Skeletal muscle satellite cell (primary cell): ENCODE measurements around the gene NFKBIE.
"Not testable (repeated sequence)": the region's sequence is repeated elsewhere in the genome, so short reads cannot be mapped to it uniquely, and the experiment has no call there.

Source experiments
- H3K27me3 ChIP-seq: 2 replicates; pipeline ENCODE4 v1.7.0; 2013; ENCODE audit warnings: low read length; ENCODE audit not compliant: control insufficient read depth, insufficient read depth
- H3K36me3 ChIP-seq: 2 replicates; pipeline ENCODE4 v1.7.0; 2013; ENCODE audit warnings: mild to moderate bottlenecking, control low read depth, low read length; ENCODE audit not compliant: insufficient read depth
- H3K4me1 ChIP-seq: 2 replicates; pipeline ENCODE4 v1.7.0; 2013; ENCODE audit warnings: low read length; ENCODE audit not compliant: control insufficient read depth, insufficient read depth
- H3K4me2 ChIP-seq: 2 replicates; pipeline ENCODE4 v1.7.0; 2013; ENCODE audit warnings: mild to moderate bottlenecking, low read length
- H3K4me3 ChIP-seq: 2 replicates; pipeline ENCODE4 v1.7.0; 2013; ENCODE audit warnings: low read length
- H3K9ac ChIP-seq: 2 replicates; pipeline ENCODE4 v1.7.0; 2013; ENCODE audit warnings: mild to moderate bottlenecking, low read depth, low read length, moderate library complexity
- H3K9me3 ChIP-seq: replicated peaks from 2 replicates; pipeline ENCODE4 v1.7.0; 2013; ENCODE audit warnings: mild to moderate bottlenecking, control low read depth, low read length

The NFKBIE gene

DNA sequence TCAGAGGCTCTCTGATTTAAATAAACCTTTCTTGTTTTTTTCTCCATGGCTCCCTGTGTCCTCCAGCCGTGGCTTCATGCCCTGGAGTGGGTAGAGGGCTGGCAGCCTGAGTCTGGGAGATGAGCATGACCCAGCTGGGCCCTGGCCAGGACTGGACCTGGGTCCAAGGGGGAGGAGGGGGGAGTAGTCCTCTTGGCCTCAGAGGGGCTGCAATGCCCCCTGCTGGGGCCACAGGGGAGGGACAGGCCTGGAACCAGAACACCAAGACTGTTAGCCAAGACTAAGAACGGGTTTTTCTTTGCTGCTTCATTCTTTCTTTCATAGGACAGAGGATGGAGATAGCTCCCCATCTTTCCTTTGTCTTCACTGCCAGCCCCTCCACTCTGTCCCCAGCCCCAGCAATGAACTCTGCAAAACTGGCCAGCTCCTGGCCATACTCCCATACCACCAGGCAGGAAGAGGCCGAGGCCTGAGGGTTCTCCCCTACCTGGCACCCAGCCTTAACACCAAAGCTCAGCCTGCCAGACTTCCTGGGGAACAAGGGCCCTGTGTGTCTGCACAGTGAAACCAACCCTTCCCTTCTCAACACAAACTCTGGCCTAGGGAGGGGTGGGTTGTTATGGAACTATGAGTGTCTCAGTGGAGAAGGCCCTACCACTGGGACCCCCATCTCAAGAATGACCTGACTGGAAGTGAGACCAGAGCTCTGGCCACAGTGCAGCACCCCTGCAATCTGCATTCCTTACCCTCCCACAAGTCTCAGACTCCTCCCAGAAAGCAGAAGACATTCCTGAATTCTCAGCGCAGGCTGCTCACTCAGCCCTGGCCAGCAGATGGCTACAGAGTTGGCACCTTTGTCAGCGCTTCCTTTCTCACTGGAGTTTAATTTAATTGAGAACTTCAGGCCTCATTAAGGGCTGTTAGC, 31.0 kb downstream of the NFKBIE start:
- peaks cover 44% of the 10 kb centered on the region for H3K4me1 ChIP-seq
- H3K27me3 ChIP-seq = no peaks in the 10 kb centered on the region
- no peaks in the 10 kb centered on the region for H3K9me3 ChIP-seq
- peak overlapping the region; percentile 44 for H3K9ac ChIP-seq
- H3K36me3 ChIP-seq = peaks cover 9% of the 10 kb centered on the region
- H3K4me2 ChIP-seq = peak overlapping the region; percentile 25
- no peak overlapping the region for H3K4me3 ChIP-seq

DNA sequence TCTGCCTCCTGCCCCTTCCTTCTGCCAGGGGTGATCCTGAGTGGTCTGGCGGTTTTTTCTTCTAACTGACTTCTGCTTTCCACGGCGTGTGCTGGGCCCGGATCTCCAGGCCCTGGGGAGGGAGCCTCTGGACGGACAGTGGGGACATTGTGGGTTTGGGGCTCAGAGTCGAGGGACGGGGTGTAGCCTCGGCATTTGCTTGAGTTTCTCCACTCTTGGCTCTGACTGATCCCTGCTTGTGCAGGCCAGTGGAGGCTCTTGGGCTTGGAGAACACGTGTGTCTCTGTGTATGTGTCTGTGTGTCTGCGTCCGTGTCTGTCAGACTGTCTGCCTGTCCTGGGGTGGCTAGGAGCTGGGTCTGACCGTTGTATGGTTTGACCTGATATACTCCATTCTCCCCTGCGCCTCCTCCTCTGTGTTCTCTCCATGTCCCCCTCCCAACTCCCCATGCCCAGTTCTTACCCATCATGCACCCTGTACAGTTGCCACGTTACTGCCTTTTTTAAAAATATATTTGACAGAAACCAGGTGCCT, 31.7 kb downstream of the NFKBIE start:
- H3K4me3 ChIP-seq = no peak overlapping the region
- peaks cover 9% of the 10 kb centered on the region for H3K36me3 ChIP-seq
- no peaks in the 10 kb centered on the region for H3K9me3 ChIP-seq
- no peaks in the 10 kb centered on the region for H3K27me3 ChIP-seq
- H3K4me1 ChIP-seq = peaks cover 43% of the 10 kb centered on the region
- H3K4me2 ChIP-seq = no peak overlapping the region
- H3K9ac ChIP-seq = peak overlapping the region; percentile 44

DNA sequence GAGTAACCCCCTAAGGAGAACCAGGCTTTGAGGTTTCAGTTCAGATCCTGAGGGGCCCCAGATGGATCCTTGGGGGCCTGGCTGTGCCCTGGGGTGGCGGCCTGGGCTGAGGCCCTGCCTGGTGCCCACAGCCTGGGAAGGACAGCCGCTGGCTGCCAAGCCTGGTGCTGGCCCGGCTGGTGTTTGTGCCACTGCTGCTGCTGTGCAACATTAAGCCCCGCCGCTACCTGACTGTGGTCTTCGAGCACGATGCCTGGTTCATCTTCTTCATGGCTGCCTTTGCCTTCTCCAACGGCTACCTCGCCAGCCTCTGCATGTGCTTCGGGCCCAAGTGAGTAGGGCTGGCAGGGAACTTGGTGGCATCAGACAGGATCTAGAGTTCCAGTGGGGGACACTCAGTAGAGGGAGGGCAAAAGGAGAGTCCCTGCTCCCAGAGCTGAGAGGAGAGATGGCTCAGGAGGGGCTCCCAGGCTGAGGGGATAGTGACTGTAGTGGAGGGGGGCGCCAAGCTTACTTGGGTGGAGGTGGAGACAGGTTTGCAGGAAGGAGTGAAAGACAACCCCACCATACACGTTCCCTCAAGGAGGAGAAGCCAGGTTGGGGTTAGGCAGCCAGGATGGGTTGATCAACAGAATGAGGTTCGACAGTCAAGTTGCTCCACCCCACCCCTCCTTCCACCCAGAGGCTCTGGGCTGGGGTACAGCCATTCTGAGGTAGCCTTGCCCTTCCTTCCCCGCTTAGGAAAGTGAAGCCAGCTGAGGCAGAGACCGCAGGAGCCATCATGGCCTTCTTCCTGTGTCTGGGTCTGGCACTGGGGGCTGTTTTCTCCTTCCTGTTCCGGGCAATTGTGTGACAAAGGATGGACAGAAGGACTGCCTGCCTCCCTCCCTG, 32.4 kb downstream of the NFKBIE start:
- peaks cover 36% of the 10 kb centered on the region for H3K4me1 ChIP-seq
- no peak overlapping the region for H3K4me3 ChIP-seq
- H3K4me2 ChIP-seq = no peak overlapping the region
- no peaks in the 10 kb centered on the region for H3K9me3 ChIP-seq
- peaks cover 9% of the 10 kb centered on the region for H3K36me3 ChIP-seq
- peak overlapping the region; percentile 44 for H3K9ac ChIP-seq
- no peaks in the 10 kb centered on the region for H3K27me3 ChIP-seq

GRCh38 chr6:44231426-44231825, 33.9 kb downstream of the NFKBIE start:
- H3K36me3 ChIP-seq, H3K27me3 ChIP-seq, H3K9me3 ChIP-seq, H3K4me2 ChIP-seq, H3K9ac ChIP-seq, H3K4me3 ChIP-seq: not testable (repeated sequence)
- H3K4me1 ChIP-seq = peaks cover 39% of the 10 kb centered on the region

DNA sequence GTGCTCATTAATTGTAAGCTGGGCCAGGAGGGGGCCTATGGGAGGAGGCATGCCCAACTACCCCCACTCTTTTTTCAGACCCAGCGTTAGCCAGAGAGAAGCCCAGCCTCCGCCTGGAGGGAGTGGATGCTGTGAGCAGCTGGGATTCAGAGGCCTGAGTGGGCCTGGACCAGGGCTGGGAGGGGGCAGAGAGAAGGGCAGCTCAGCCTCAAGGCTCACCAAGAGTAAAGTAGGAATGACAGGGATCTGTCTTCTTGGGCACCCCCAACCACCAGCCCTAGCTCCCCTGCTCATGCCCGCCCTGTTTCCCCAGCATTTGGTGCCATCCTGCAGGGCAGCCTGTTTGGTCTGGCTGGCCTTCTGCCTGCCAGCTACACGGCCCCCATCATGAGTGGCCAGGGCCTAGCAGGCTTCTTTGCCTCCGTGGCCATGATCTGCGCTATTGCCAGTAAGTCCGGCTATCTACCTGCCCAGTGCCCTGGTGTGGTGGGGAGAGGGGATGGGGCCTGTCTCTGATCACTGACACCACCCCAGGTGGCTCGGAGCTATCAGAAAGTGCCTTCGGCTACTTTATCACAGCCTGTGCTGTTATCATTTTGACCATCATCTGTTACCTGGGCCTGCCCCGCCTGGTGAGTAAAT, 35.2 kb downstream of the NFKBIE start:
- Histone ChIP-seq H3K4me3 (no peak overlapping the region), H3K27me3 (no peaks in the 10 kb centered on the region), H3K9me3 (no peaks in the 10 kb centered on the region), H3K4me2 (no peak overlapping the region), H3K9ac (no peak overlapping the region), H3K36me3 (peaks cover 9% of the 10 kb centered on the region), H3K4me1 (peaks cover 47% of the 10 kb centered on the region)

GRCh38 chr6:44229376-44230033, 35.8 kb downstream of the NFKBIE start:
- H3K27me3 ChIP-seq = no peaks in the 10 kb centered on the region
- H3K9ac ChIP-seq = no peak overlapping the region
- peaks cover 9% of the 10 kb centered on the region for H3K36me3 ChIP-seq
- H3K9me3 ChIP-seq = no peaks in the 10 kb centered on the region
- H3K4me2 ChIP-seq = no peak overlapping the region
- H3K4me3 ChIP-seq = no peak overlapping the region
- peaks cover 47% of the 10 kb centered on the region for H3K4me1 ChIP-seq

DNA sequence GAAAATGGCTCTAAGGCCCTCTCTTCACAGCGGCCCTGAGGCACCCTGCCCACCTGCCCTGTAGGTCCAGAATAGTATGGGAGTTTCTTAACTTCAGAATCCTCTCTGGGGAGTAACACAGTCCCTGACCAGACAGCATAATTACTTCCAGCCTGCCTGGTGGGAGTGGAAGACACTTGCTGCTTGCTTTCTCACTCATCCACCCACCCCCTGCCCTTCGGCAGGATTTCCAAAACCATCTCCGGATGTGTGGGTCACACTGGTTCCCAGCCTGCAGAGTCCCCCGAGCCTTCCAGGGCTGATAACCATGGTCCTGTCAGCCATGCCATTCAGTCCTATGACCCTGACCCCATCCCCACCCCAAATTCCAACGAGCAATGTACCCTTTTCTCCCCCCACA, 36.5 kb downstream of the NFKBIE start:
- Histone ChIP-seq H3K4me3 (no peak overlapping the region), H3K9me3 (no peaks in the 10 kb centered on the region), H3K27me3 (no peaks in the 10 kb centered on the region), H3K9ac (no peak overlapping the region), H3K36me3 (peaks cover 9% of the 10 kb centered on the region), H3K4me2 (no peak overlapping the region), H3K4me1 (peaks cover 47% of the 10 kb centered on the region)

DNA sequence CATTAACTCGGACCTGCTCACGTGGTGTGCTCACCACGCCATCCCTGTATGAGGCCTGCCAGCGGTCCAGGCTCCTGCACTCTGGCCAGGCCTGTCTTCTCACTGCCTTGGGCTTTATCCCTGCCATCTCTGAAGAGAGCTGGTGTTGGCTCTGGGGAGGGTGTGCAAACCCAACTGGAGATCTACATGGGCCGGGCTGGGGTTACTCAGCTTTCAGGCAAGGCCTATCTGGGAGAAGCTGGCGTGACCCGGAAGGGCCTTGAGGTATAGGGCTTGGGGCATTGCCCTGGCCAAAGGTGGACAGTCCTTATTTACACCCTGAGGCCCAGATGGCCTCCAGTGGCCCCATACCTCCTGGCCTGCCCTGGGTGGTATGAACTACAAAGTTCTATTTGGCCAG, 36.9 kb downstream of the NFKBIE start:
- Histone ChIP-seq H3K9me3 (no peaks in the 10 kb centered on the region), H3K4me2 (no peak overlapping the region), H3K36me3 (peaks cover 9% of the 10 kb centered on the region), H3K4me1 (peaks cover 43% of the 10 kb centered on the region), H3K27me3 (no peaks in the 10 kb centered on the region), H3K9ac (no peak overlapping the region), H3K4me3 (no peak overlapping the region)

GRCh38 chr6:44228031-44228430, 37.3 kb downstream of the NFKBIE start:
- Histone ChIP-seq H3K36me3 (peaks cover 9% of the 10 kb centered on the region), H3K4me1 (peaks cover 41% of the 10 kb centered on the region), H3K9me3 (no peaks in the 10 kb centered on the region), H3K4me2 (no peak overlapping the region), H3K9ac (no peak overlapping the region), H3K4me3 (no peak overlapping the region), H3K27me3 (no peaks in the 10 kb centered on the region)

DNA sequence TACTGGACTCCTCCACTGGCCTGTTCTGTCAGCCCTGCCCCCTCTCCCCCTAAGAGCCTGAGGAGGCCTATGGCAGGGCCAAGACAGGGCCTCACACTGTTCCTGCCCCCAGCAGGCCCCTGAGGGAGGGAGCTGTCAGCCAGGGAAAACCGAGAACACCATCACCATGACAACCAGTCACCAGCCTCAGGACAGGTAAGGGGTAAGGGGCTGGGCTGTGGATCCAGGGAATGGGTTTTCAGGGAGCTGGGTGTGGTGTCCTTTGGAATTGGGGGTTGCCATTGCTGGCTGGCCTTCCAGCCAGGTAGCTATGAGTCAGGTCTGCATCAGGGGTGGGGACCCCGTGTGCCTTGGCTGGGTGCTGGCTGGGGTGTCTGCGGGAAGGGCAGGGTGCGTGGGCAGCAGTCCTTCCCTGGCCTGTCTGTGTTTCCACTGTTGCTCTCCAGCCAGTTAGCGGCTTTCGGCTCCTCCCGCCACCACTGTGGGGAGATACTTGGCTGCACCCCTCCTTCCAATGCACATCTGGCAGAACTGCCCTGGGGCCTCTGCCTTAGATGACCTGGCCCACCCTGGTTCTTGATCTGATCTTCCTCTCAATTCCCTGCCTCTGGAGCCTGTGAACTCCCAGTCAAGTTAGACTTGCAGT, 38.1 kb downstream of the NFKBIE start:
- Histone ChIP-seq H3K9ac (peak overlapping the region; percentile 28), H3K9me3 (no peaks in the 10 kb centered on the region), H3K27me3 (no peaks in the 10 kb centered on the region), H3K36me3 (peaks cover 9% of the 10 kb centered on the region), H3K4me3 (no peak overlapping the region), H3K4me2 (peak overlapping the region; percentile 61), H3K4me1 (peaks cover 45% of the 10 kb centered on the region)
